GM19467 (cell line): Measurements from ENCODE around the gene TMEM204.

Experiments
- ATAC-seq: cut with Tn5 transposase; IDR thresholded peaks from one replicate; pipeline ENCODE4 v1.9.1; 2021; ENCODE audit warnings: mild to moderate bottlenecking, moderate library complexity; ENCODE audit not compliant: unreplicated experiment

TMEM204 gene

DNA sequence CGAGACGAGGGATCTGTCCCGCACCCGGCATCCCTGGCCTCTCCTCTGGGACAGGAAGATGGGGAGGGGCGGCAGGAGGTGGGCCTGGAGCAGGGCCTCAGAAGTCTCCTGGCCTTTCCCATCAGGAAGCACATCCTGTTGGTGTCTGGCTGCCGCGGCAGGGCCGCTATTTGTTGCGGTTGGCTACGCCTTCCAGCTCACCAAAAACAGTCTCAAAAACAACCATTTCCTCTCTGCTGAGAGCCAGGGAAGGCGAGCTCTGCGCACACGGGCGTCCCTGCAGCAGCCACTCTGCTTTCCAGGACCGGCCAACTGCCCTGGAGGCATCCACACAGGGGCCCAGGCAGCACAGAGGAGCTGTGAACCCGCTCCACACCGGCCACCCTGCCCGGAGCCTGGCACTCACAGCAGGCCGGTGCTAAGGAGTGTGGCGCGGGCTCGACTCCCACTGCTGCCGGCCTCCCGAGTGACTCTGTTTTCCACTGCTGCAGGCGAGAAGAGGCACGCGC lies at the start of gene TMEM204:
Gene TMEM204, plus strand, starts transcription at position 224 of the 509 bp plus-strand sequence. CDS start 610 bp downstream, outside the sequence.
- ATAC-seq: no peak

DNA sequence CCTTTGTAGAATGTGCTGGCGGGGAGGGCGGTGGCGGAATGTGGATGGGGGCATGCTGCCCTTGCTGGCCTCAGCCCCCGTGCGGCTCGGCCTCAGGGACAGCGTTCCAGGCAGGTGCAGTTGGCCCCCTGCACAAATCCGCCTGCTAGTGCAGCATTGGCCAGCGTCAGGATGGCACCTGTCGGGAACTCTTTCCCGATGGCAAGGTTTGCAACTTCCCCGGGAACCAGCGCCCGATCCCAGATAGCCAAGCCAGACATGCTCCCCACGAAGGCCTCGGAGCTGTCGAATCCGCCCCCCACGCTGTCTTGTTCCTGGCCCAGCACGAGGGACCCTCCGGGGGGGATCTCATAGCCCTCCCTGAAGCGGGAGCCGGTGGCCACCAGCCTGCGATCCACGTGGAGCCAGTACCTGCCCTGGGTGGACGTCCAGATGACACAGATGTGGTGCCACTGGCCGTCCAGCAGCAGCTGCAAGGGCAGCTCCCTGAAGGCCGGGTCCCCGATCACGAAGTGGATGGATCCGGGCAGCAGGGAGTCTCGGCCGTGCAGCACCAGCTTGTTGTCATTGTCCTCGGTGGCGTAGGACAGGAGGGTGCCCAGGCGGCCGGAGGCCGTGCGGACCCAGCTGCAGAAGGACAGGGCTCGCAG lies 47.5 kb upstream of the TMEM204 start:
- ATAC-seq: no peak

DNA sequence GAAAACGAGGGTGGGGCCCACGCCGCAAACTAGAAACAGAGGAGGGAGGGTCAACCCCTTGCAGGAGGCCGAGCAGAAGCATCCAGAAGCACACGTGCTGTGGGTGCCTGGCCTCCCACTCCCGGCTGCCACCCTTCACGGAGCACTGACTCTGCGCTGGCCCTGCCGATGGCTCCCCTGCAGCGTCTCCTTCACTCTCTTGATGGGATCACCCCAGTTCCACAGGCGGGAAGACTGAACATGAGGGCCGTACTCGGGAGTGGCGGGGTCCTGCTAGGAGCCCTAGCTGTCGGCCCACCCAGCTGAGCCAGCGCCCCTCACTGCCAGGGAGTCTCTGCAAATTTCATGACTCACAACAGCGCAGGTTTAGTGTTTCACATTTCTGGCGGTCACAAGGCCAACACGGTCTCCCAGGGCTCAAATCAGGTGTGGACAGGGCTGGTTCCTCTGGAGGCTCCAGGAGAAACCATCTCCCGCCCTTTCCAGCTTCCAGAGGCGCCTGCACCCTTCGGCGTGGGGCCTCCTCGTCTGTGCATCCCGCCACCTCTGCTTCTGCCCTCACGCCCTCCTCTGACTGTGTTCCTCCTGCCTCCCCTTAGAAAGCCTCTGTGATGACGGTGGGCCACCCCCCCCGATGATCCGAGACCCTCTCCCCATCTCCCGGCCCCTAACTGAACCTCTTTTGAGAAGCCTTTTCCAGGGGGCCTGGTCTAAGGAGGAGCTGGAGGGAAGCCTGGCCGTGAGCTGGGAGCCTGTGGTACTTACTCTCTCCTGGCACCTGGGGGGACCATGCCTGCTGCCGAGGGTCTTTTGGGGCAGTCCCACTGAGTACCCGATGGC lies 46.7 kb upstream of the TMEM204 start:
- no peak for ATAC-seq

DNA sequence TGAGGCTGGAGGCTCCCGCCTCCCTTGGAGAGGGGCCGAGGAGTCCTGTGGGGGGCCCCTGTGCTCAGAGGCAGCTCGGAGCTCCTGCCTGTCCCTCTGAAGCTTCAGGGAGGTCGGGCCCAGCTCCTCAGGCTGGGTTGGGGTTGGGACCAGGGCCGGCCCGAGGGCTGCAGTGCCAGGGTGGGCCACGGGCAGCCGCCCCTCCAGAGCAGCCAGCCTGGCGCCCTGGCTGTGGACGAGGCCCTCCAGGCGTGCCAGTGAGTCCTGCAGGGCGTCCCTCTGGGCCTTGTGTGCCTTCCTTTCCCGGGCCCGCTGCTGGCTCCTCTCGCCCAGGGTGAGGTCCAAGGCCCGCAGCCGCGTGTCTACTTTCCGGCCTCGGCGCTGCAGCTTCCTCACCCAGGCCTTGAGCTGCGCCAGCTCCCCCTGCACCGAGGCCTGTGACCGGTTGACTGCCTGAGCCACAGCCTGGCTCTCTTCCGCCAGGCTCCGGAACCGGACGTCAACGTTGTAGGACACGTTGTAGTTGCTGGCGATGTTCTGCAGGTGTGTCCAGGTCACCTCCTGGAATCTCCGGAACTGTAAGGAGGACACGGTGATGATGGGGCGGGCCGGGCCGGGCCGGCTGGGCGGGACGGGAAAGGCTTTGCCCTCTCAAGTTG lies 45.9 kb upstream of the TMEM204 start:
- ATAC-seq: no peak

DNA sequence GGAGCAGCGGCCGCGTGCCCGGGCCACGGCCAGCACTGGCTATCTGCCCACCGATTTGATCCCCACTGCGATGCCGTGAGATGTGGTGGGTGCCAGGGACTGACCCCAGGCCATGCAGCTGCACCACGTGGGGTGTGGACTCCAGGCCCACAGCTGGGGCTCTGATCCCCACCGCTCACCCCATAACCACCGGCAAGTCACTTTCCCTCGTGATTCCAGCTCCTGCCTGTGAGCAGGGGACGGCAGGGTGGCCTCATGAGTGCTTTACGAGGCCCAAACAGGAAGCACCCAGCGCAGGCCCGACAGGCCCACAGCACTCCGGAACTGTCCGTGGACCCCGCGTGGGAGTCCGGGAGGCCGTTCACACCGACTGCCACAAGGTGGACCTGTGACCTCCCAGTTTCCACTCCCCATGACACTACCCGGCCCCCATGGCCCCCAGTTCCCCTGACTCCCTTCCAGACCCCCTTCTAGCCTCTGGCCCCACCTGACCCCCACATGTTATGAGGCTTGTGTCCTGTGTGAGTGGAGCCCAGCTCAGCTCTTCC lies 45.3 kb upstream of the TMEM204 start:
- no peak for ATAC-seq

DNA sequence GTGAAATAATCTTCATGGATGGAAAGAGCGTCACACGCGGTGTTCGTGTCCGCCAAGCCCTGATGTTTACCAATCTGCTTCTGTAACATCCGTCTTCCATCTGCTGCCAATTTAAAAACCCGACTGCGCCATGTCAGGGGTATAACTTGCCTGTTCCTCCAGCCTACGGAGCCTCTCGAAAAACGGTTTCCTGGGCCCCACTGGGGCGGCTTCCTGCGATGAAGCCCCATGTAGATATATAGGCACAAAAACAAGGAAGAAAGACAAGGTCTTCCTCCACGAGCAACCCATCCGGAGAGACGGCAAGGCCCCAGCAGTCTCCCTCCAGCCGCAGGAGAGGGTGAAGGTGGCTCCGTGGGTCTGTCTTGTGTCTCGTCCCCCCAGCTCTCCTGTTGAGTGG lies 44.8 kb upstream of the TMEM204 start, which contains the start of gene PTX4:
Gene PTX4, minus strand, starts transcription at position 326 of the 400 bp plus-strand sequence. Its CDS starts 35 bp downstream, at position 291.
- ATAC-seq: no peak

DNA sequence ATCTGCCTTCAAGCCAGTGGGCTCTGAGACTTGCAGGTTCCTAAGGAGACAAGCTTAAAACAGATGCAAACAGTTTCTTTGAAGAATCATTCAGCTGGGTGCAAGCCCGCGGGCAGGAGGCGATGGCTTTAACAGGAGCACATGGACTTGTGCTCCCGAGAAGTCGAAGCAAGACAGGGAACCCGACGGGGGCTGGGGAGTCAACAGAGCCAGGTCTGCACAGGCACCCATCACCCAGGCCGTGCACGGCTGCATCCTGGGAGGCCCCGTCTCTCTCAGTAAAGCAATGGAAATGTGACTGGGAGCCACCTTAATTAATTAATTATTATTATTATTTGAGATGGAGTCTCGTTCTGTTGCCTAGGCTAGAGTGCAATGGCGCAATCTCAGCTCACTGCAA lies 44.4 kb upstream of the TMEM204 start:
- no peak for ATAC-seq

DNA sequence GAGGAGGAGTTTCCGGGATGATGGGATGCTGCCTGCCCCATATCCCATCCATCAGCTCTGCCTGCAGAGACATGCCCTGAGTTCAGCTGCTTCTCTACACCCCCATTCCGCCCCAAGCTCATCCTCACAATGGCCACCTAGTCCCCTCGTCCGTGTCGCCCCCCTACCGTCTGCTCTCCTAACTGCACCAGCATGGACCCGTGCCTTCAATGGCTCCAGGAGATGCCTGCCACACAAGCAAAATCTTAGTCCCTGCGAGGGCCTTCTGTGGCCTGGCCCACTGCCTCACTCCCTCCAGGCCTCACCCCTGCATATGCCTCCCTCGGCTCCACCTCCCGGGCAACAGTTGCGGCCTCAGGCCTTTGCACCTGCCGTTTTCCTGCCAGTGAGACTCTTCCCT lies 42.1 kb upstream of the TMEM204 start:
- ATAC-seq: no peak

DNA sequence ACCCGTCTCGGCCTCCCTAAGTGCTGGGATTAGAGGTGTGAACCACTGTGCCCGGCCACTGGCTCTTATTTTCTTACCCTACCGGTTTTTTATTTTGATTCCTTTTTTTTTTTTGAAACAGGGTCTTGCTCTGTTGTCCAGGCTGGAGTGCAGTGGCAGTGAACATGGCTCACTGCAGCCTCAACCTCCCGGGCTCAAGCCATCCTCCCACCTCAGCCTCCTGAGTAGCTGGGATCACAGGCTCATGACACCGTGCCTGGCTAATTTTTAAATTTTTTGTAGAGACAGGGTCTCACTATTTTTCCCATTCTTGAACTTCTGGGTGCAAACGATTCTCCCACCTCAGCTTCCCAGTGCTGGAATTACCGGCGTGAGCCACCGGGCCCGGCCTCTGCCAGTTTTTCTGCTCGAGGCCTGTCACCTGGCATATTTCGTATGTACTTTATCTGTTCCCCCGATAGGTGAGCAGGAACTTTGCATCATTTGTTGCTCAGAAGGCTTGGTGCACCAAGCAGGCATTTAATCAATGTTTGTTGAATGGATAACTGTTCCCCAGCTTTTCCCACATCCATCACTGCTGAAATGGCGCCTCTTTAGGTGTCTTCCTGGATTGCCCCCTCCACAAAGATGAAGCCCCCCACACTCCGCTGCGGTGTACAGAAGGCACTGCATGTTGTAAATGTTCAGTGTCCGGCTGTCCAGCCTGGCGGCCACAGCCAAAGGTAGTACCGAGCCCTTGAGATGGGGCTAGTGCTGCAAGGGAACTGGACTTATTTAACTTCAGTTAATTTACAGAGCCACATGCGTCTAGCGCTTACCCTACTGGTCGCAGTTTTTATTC lies 41.2 kb upstream of the TMEM204 start:
- no peak for ATAC-seq

DNA sequence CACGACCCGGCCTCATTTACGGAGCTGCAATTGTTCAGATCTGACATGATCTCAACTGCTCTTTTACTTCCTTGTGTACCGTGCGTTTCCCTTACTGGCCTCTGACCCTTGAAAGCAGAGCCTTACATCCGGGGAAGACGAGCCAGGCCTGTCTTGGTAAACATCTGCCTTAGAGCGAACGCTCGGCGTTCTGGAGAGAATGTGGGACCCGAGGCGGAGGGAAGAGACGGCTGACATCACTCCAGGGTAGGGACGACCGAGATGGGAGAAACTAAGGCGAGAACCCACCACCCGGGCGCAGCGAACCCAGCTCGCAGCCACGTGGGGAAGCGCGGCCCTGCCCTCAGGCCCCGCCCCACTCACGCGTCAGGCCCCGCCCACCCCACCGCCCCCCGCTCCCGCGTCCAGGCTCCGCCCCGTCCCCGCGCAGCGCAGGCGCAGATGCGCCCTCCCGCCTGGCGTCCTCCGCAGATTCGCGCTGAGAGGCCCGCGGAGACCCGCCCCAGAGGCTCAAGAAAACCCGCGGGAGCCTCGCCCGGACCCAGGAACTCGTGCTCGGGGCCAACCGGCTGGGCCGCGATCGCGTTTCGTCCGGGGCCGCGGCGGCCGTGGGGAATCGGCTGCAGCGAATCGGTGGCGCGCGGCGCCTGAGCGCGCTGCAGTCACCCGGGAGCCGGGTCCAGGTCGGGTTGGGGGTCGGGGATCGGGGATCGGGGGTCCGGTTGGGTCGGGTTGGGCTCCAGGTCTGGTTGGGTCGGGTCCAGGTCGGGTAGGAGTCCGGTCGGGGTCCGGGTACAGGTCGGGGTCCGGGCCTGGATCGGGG lies 40.3 kb upstream of the TMEM204 start, which contains the start of gene TELO2:
Gene TELO2, plus strand, starts transcription at position 438 of the 823 bp plus-strand sequence. CDS start 922 bp downstream, outside the sequence.
- peak; percentile 46 for ATAC-seq

DNA sequence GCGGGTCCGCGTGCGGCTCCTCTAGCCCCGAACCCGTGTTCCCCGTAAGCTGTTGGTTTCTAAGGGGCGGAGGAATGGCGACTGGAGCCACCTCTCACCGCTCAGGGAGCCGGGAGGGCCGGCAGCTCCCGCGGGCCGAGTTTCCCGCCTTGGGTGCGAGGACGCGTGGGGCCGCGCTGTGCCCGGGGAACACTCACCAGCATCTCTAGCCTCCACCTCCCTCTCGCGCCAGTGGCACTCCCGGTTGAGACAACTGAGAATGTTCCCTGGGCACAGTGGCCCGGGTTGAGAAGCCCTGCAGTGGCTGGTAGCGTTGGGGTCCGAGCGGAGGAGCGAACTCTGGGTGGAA lies 39.7 kb upstream of the TMEM204 start:
- no peak for ATAC-seq

DNA sequence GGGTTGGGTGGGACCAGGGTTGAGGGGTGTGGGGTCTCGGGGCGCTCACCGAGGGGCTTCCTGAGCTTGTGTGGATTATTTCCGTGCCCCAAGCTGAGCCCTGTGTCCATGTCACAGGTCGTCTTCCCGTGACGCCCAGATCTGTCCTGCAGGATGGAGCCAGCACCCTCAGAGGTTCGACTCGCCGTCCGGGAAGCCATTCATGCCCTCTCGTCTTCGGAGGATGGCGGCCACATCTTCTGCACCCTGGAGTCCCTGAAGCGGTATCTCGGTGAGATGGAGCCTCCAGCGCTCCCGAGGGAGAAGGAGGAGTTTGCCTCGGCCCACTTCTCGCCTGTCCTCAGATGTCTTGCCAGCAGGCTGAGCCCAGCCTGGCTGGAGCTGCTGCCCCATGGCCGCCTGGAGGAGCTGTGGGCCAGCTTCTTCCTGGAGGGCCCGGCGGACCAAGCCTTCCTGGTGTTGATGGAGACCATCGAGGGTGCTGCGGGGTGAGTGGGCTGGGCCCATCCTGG lies 39.3 kb upstream of the TMEM204 start:
- ATAC-seq: no peak

DNA sequence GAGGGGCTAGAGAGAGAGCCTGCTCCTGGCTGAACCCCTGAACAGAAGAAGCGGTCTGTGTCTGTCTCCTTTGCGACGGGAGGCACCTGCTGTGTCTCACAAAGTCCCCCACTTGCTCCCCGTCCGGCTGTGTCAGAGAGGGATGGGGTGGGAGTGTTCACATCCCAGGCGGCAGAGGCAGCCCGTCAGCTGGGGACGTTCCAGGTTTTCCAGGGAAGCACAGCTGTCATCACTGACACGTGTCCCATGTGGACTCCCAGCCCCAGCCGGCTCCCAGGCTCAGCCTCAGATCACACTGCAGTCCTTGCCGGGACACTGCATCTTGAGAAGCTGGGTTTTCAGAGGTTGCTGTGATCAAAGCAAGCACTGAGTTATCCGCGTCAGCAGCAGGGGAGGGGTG lies 38.8 kb upstream of the TMEM204 start:
- ATAC-seq: no peak

DNA sequence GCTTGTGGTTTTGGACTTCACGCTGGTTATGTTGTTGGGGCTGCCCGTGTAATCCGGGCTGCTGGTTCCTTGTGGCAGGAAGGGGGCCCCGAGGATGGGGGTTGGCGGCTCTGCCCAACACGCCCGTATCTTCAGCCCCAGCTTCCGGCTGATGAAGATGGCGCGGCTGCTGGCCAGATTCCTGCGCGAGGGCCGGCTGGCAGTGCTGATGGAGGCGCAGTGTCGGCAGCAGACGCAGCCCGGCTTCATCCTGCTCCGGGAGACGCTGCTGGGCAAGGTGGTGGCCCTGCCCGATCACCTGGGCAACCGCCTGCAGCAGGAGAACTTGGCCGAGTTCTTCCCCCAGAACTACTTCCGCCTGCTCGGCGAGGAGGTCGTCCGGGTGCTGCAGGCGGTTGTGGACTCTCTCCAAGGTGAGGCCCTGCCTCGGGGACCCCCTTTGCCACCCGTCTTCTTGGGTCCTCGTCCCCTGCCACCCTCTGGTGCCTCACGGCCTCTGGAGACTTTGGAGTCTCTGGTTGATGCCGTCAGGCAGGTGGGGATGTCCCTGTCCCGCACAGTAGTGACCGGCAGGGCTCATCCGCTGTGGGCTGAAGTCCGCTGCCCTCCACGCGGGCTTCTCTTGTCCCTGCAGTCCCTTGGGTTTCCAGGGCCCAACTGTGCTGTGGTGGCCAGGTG lies 38.1 kb upstream of the TMEM204 start:
- no peak for ATAC-seq

DNA sequence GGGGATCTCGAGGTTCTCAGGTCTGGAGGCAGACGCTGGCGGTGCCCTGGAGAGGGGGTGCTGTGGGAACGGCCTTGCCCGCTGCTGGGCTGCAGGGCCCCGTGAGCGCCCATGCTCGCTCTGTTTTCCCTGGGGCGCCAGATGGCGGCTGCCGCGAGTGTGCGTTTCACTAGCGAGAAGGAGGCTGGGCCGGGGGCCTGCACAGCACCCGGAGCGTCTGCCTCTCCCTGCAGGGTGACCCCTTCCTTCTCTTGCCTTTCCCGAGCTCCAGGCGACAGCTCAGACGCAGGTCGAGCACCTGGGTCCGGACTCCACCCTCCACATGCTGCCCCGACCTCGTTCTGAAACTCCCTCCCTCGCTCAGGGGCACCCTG lies 37.6 kb upstream of the TMEM204 start:
- ATAC-seq: no peak

DNA sequence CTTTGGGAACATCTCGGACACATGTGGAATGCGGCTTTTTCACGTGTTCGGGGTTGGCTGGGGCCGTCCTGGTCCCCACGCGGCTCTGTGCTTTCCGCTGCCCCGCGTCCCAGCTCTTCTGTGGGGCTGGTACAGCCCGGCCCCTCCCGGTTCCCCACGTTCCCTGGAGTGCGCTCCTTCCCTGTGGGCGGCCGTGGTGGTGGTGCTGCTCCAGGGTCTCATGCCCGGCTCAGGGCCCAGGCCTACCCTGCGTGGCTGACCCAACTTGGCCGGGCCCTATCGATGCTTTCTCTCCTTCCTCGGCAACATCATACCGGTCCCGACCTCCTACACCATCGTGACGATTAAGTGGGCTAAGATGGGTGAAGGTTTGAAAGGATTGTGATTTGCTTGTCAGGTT lies 37.0 kb upstream of the TMEM204 start:
- ATAC-seq: no peak

DNA sequence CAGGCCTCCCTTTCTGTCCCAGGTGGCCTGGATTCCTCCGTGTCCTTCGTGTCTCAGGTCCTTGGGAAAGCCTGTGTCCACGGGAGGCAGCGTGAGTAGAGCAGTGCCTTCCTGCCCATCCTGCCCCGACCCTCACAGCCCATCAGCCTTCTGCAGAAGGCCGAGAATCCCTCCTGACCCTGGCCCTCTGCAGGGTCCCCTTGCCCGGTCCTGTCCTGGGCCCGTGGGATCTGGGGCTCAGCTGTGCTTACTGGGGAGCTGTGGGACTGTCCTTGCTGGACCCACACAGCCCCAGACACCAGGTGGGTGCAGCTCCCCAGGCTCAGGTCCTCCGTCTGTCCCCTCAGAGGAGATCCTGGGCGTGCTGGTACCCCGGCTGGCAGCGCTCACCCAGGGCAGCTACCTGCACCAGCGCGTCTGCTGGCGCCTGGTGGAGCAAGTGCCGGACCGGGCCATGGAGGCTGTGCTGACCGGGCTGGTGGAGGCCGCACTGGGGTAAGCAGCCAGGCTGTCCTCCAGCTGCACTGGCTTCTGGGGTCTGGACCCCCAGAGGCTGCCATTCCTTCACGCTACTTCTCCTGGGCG lies 36.4 kb upstream of the TMEM204 start:
- no peak for ATAC-seq

DNA sequence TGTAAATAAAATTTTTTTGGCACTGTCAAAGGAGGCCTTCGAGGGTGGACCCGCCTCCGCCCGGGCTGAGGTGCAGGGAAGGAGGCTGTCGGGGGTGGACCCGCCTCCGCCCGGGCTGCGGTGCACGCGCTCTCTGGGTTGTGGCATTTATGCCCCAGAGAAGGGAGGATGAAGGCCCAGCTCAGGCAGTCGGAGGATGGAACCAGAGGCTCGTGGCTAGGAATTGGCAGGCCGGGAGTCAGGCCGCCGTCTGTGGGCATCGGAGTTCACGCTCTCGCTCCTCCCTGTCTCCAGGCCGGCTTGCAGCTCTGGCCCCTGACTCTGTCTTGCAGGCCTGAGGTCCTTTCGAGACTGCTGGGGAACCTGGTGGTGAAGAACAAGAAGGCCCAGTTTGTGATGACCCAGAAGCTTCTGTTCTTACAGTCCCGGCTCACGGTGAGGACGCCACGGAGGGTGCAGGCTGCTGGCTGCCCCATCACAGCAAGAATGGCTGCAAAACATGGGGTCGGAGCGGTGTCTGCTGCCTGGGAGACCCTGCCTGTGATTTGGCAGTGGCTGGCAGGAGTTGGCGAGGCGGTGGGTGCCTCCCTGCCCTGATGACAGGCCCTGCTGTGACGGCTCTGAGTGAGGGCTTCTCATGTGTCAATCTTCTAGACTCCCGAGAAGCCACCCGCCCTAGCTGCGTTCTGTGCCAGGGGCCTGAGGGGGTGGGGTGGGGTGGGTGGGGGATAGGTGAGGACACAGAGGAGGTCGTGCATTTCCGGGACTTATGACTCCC lies 34.4 kb upstream of the TMEM204 start:
- no peak for ATAC-seq
